ENCODE measurements around the gene SH3BGRL3. TPM values are rescaled to one million over a fixed set of nuclear protein-coding genes. Genes with fewer than 3 reads are reported as not detected.

The SH3BGRL3 gene
- total and polyA plus RNA-seq, 2 of the 13 experiments (the other 11 are each of a cell fraction or from before 2014, with no cell fraction given) = 11.4 to 12.2 TPM

- Histone ChIP-seq H3K27me3 (ENCODE audit: control insufficient read depth in 1 of 2, insufficient read depth in 2 of 2, low read length in 2 of 2) (no peaks in the 10 kb centered on the region; a peak in 1 of 5 replicates), H4K20me1 (ENCODE audit: insufficient read depth, low read length) (no peaks in the 10 kb centered on the region), H3K9me3 (ENCODE audit: low read length) (no peaks in the 10 kb centered on the region), H3K27ac (ENCODE audit: extremely low read length, insufficient read depth, low read length) (peak overlapping the region; percentile 9), H3K36me3 (replicated peaks in 1 of 2; ENCODE audit: control insufficient read depth in 1 of 2, insufficient read depth in 2 of 2, low read length in 2 of 2) (peaks cover 2 to 3% of the 10 kb centered on the region in 2 experiments; a peak in 3 of 5 replicates), H3K4me2 (ENCODE audit: low read depth, low read length) (peak overlapping the region; percentile 35; the same call in 1 of the 2 replicates), H3K4me1 (ENCODE audit: insufficient read depth, low read length) (peaks cover 52% of the 10 kb centered on the region), H3K4me3 (replicated peaks in 1 of 3; ENCODE audit: insufficient read depth in 1 of 3, low read depth in 2 of 3, low read length in 3 of 3) (no peak overlapping the region), H3K9ac (ENCODE audit: insufficient read depth, low read depth, low read length) (no peak overlapping the region), H3K79me2 (ENCODE audit: insufficient read depth, low read length) (peaks cover 62% of the 10 kb centered on the region), H2AFZ (ENCODE audit: low read length) (no peak overlapping the region)
- 75% methylated on average over 6 of the region's 6 CpGs for WGBS (ENCODE audit: low lambda C conversion rate)
- in situ Hi-C loops (cut with HindIII; ENCODE audit: extremely low pct_ligation_motif_present, low pct_unique_long_range_greater_than_20kb) = no loop called here
- no peak for DNase-seq (ENCODE audit: low spot score)
- POLR2A ChIA-PET = interaction anchor here (1.5 kb wide), 1 partner anchor 15 kb away, joined by 3 read pairs; no protein-coding TSS in a partner anchor
- CTCF ChIA-PET (ENCODE audit: low intra/inter-chr PET ratio, low total read pairs) = no interaction called here
- FAIRE-seq = no peak
- BruUV-seq (replicated peaks) = no TSS peak
- intact Hi-C loops (cut with micrococcal nuclease; ENCODE audit: unreplicated experiment) = no loop called here
- TF ChIP-seq MAFG (CRISPR knock-in tag; IDR thresholded peaks at IDR 0.05) = 0 out of 2 replicates have a peak, but pooled peaks have one; percentile 19
- peak; percentile 96 for TF ChIP-seq NFE2L2 (IDR thresholded peaks at IDR 0.05; ENCODE audit: low read length)
- no peak for TF ChIP-seq CBFB (CRISPR knock-in tag; IDR thresholded peaks at IDR 0.05)
- peak; percentile 90 for TF ChIP-seq NFE2 (CRISPR knock-in tag; IDR thresholded peaks at IDR 0.05)
- TF ChIP-seq SNRNP70 (IDR thresholded peaks at IDR 0.05; ENCODE audit: low read depth, low read length) = no peak
- TF ChIP-seq MAFF (IDR thresholded peaks at IDR 0.05; ENCODE audit: low read depth, low read length) = peak; percentile 73
- no peak for TF ChIP-seq ZBTB49 (CRISPR knock-in tag; IDR thresholded peaks at IDR 0.05; ENCODE audit: borderline replicate concordance)
- TF ChIP-seq ZNF263 (CRISPR knock-in tag; IDR thresholded peaks at IDR 0.05) = no peak
- TF ChIP-seq ZNF367 (CRISPR knock-in tag; IDR thresholded peaks at IDR 0.05; ENCODE audit: borderline replicate concordance) = no peak
- TF ChIP-seq MAFK (conservative IDR thresholded peaks at IDR 0.05 in 1 of 2, IDR thresholded peaks at IDR 0.05 in 1 of 2; ENCODE audit: low read length in 2 of 2) = peak; percentile 82 to 84
- TF ChIP-seq, protein P1, sequence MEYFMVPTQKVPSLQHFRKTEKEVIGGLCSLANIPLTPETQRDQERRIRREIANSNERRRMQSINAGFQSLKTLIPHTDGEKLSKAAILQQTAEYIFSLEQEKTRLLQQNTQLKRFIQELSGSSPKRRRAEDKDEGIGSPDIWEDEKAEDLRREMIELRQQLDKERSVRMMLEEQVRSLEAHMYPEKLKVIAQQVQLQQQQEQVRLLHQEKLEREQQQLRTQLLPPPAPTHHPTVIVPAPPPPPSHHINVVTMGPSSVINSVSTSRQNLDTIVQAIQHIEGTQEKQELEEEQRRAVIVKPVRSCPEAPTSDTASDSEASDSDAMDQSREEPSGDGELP (IDR thresholded peaks at IDR 0.05; ENCODE audit: borderline replicate concordance, low read depth) = no peak
- ATAC-seq = no peak
These were observed 42.5 kb upstream of the SH3BGRL3 start for GRCh38 chr1:26237230-26237966.
